Frontal cortex (tissue), 4 donors: ENCODE data around the gene CPNE2. TPM values are rescaled to one million over a fixed set of nuclear protein-coding genes. Genes with fewer than 3 reads are reported as not detected.

ENCODE experiments used
- DNase-seq, 2 donors: peaks; one replicate each; pipeline ENCODE4 v3.0.0; 2012; ENCODE audit warnings: low spot score in 2 of 2
- FAIRE-seq: peaks from 2 replicates; lab custom pipeline; 2012; peaks lifted over from hg19 to GRCh38; lab: Jason Lieb, UNC
- total RNA-seq: library from RNA; depleted of rRNA; stranded (reverse); fragments of >200 nt; gene quantifications from one replicate; pipeline ENCODE4 v1.2.3, GENCODE V29; 2014
- donor health status: control.
- donor health status: control.
- donor health status: control.

Gene CPNE2
- total RNA-seq, 1 donor from 2014 or later = 44.8 TPM

GRCh38 chr16:57157533-57157932, 65.2 kb downstream of the CPNE2 start:
- no peak for FAIRE-seq

GRCh38 chr16:57159447-57159846, 67.1 kb downstream of the CPNE2 start:
- FAIRE-seq (no peak), DNase-seq (no peak)

More at GRCh38 chr16:57157533-57157932, 65.2 kb downstream of the CPNE2 start:
- DNase-seq = no peak

- no peak for DNase-seq
- no peak for FAIRE-seq
Measured at GRCh38 chr16:57163842-57164241, 71.5 kb downstream of the CPNE2 start.

- DNase-seq (no peak), FAIRE-seq (no peak)
Measured at GRCh38 chr16:57165483-57165882, 73.1 kb downstream of the CPNE2 start.

GRCh38 chr16:57165938-57166337, 73.6 kb downstream of the CPNE2 start:
- DNase-seq = no peak
- FAIRE-seq = no peak

- FAIRE-seq (no peak), DNase-seq (no peak)
Measured at GRCh38 chr16:57166451-57166850, 74.1 kb downstream of the CPNE2 start.

GRCh38 chr16:57166951-57167350, 74.6 kb downstream of the CPNE2 start:
- DNase-seq (no peak), FAIRE-seq (no peak)

GRCh38 chr16:57167538-57167937, 75.2 kb downstream of the CPNE2 start:
- DNase-seq (no peak), FAIRE-seq (no peak)

GRCh38 chr16:57167953-57168352, 75.6 kb downstream of the CPNE2 start:
- peak in 1 of 2 donors; percentile 51 for DNase-seq

GRCh38 chr16:57169327-57169726, 76.9 kb downstream of the CPNE2 start:
- DNase-seq = no peak
- no peak for FAIRE-seq

More at GRCh38 chr16:57167953-57168352, 75.6 kb downstream of the CPNE2 start:
- peak; percentile 80 for FAIRE-seq

GRCh38 chr16:57172721-57173290, 80.4 kb downstream of the CPNE2 start:
- DNase-seq = no peak
- FAIRE-seq = no peak

- no peak for FAIRE-seq
- DNase-seq = no peak
Measured at GRCh38 chr16:57175896-57176295, 83.5 kb downstream of the CPNE2 start.

- no peak for FAIRE-seq
- DNase-seq = no peak
Measured at GRCh38 chr16:57178196-57178595, 85.8 kb downstream of the CPNE2 start.

- no peak for FAIRE-seq
Measured at GRCh38 chr16:57178793-57179212, 86.4 kb downstream of the CPNE2 start.

GRCh38 chr16:57179215-57179828, 86.9 kb downstream of the CPNE2 start:
- no peak for FAIRE-seq
- no peak for DNase-seq

More at GRCh38 chr16:57178793-57179212, 86.4 kb downstream of the CPNE2 start:
- no peak for DNase-seq

GRCh38 chr16:57184113-57184512, 91.7 kb downstream of the CPNE2 start:
- DNase-seq (no peak), FAIRE-seq (no peak)

GRCh38 chr16:57184887-57185445, 92.6 kb downstream of the CPNE2 start:
- DNase-seq (no peak), FAIRE-seq (no peak)

GRCh38 chr16:57185446-57185944, 93.1 kb downstream of the CPNE2 start:
- FAIRE-seq = no peak
- DNase-seq = no peak

- peak; percentile 99 to 100 for DNase-seq
- FAIRE-seq = peak; percentile 96
Measured at GRCh38 chr16:57185945-57186871, 93.8 kb downstream of the CPNE2 start, which contains the start of the genes PSME3IP1 and RSPRY1. TSS of gene PSME3IP1 (minus strand) at chr16:57186039. CDS start at chr16:57173854, 12,185 bp downstream. TSS of gene RSPRY1 (plus strand) at chr16:57186329. CDS start at chr16:57204659, 18,330 bp downstream.
